ENCODE measurements around the gene ELF5.

ELF5 gene

GRCh38 chr11:34492806-34493414, 20.7 kb downstream of the ELF5 start:
- peak; percentile 35 for DNase-seq (ENCODE audit: low spot score)

DNA sequence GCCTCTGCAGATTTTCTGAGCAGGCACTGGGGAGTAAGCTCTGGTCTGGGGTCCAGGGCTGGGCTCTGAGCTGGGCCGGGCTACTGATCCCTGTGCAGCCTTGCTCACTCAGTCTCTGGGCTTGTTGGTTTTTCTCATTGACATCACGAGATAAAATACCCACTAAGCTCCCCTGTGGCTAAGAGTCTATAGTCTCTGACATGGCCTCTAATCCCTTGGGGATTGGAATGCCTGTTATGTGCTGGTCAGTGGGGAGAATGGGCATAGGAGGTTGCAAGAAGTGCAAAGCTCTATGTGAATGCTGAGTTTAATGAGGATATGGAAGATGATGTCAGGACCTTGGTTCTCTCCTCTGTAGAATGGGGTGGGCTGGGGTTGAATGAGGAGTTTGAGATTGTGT, 23.3 kb downstream of the ELF5 start:
- no peak for DNase-seq (ENCODE audit: low spot score)

DNA sequence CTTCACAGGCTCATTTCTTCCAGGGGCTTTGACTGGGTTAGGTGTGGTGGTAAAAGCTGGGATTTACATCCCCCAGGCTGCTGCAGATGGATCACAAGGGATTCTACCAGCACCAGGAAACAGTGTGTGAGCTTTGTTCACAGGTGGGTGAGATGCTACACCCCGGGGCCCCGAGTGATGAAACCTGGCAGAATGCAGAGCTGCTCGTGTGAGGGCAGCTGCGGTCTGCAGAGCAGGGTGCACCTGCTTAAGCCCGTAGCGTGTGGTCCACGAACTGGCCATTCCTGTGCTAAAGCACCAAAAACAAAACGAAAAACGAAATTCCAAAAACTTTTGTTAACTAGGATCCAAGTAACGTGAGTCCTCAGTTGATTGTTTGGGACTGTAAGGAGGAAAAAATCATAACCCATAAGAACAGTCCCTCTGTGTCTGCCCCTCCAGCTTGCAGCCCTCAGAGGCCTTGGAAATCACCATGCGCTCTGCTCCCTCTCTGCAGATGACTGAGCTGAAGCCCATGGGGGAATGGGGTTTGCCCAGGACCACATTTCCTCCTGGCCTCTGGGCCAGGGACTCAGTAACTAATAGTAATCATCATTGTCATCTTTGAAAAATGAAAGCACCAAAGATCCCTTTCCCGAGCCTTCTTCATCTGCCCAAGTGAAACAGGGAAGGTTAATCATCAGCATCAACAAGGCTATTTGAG, 24.6 kb downstream of the ELF5 start:
- no peak for DNase-seq (ENCODE audit: low spot score)

GRCh38 chr11:34487430-34487829, 26.2 kb downstream of the ELF5 start:
- DNase-seq (ENCODE audit: low spot score), result no peak

- no peak for DNase-seq (ENCODE audit: low spot score)
Measured at GRCh38 chr11:34483106-34483874, 30.3 kb downstream of the ELF5 start.

DNA sequence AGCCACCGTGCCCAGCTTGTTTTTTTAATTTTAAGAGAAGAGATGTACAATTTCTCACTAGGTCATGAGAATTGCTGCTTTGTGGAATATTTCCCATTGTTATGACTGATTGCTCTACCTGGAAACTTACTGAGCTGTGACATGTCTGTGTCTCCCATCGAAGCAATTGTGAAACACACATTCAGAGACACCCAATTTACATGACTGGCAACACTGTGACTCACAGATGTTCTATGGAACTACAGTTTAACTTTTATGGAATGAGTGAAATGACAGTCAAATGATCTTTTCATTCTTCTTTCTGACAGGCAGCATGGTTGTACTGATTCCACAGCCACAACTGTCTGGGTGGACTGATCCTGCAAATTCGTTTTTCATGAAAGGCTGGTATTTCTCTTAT, 32.3 kb downstream of the ELF5 start:
- no peak for DNase-seq (ENCODE audit: low spot score)

GRCh38 chr11:34480314-34480713, 33.3 kb downstream of the ELF5 start:
- DNase-seq (ENCODE audit: low spot score), result no peak

DNA sequence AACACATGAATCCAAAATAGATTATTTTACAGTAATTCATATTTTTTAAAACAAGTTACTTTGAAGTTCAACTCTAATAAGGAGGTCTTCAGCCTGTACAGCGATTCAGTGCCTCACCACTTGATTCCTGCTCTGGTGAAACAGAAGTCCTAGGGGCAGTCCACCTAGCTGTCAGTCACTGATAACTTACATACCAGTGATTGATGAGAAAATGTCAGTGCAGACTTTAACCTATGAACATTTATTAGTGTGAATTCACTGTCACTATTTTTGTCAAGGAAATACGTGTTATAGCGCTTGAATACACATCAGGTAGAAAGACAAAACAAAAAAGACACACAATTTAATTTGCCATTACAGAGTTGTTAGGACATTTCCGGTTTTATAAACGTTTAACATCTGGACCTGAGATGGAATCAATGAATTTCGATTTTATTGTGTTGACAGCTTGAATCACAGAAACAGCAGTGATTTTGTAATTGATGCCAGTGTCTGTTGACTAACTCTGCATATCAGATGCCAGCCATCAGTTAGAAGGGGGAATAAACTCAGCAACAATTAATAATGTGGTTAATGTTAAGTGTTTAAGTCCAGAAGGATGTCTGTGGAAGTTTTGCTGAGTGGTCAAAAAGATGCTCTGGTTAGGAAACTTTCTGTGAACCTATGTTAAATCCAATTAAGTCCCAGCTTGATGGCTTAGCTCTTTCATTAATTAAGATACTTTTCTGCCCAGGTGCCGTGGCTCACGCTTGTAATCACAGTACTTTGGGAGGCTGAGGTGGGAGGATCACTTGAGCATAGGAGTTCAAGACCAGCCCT, 34.5 kb downstream of the ELF5 start:
- no peak for DNase-seq (ENCODE audit: low spot score)

- no peak for DNase-seq (ENCODE audit: low spot score)
Measured at GRCh38 chr11:34476849-34477248, 36.7 kb downstream of the ELF5 start.

GRCh38 chr11:34475656-34476055, 37.9 kb downstream of the ELF5 start:
- no peak for DNase-seq (ENCODE audit: low spot score)

DNA sequence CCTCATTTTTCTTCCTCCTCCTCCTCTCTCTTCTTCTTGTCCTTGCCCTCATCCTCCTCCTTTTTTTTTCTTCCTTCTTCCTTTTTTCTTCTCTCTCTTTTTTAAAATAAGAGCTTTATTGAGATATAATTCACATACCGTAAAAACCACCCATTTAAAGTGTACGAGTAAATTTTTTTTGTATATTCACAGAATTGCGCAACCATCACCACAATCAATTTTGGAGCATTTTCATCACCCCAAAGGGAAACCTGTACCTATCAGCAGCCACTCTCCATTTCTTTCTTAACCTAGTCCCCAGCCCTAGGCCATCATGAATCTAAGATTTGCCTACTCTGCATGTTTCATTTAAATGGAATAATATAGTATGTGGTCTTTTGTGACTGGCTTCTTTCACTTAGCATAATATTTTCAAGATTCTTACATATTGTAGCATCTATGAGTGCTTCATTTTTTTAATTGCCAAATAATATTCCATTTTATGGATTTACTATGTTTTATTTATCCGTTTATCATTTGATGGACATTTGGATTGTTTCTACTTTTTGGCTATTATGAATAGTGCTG, 39.9 kb downstream of the ELF5 start:
- no peak for DNase-seq (ENCODE audit: low spot score)

GRCh38 chr11:34468209-34468841, 45.3 kb downstream of the ELF5 start:
- peak; percentile 14 for DNase-seq (ENCODE audit: low spot score)

DNA sequence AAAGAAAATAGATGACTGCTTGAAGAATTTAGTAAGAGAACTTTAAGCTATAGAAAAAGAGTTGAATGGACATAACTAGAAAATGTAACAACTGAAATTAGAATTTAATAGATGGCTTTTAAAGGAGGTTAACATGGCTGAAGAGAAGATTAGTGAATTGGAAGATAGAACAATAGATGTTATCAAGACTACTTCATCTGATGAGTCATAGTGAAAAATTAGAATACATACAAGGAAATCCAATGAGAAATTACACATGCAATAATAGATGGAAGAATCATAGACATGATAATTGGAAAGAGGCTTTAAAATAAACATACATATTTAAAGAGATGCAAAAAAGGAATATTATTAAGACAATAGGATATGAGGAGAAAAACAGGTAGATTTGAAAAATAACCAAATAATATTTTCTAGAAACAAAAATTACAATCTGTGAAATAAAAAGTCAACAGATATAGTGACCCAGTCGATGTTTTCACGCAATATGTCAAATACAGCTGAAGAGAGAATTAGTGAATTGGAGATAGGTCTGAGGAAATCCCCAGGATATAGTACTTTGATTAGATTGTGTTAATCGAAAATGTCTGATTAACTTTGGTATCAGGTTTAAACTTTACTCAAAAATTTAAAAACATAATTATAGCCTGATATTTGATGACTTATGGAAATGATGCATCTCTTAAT, 46.6 kb downstream of the ELF5 start:
- DNase-seq (ENCODE audit: low spot score), result no peak

DNA sequence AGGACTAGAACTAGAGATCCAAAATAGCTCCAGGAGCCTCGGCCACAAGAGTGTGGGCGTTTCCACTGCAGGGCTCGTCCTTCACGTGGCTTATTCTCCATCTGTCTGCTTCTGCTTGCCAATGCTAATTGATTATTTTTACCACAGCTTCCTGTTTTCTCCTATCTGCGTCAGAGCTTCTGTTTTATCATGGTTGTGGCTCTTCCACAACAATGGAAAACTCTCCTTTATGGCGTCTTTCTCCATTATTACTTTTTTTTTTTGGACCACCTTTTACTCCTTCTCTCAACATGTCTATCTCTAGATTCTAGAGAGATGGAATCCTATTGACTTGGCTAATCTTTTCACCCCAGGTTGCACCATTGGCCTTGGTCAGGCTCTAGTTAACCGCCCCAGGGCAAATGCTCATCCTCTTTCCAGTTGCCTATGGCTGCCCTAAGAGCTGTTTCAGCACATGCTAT, 49.0 kb downstream of the ELF5 start:
- no peak for DNase-seq (ENCODE audit: low spot score)

DNA sequence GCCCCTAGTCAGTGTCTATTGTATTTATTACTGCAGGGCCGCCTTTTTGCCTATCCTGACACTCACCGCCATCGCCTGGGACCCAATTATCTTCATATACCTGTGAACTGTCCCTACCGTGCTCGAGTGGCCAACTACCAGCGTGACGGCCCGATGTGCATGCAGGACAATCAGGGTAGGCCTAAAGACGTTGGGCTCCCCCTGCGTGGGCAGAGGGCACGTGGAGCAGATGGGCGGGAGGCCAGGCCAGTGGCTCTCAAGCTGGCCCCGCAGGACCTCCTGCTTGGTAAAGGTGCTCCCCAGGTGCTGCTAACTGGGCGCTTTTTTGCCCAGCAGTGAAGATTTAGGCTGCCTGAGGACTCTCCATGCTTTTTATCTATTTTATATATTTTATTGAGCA, 52.4 kb downstream of the ELF5 start:
- no peak for DNase-seq (ENCODE audit: low spot score)

GRCh38 chr11:34460278-34460677, 53.3 kb downstream of the ELF5 start:
- no peak for DNase-seq (ENCODE audit: low spot score)

DNA sequence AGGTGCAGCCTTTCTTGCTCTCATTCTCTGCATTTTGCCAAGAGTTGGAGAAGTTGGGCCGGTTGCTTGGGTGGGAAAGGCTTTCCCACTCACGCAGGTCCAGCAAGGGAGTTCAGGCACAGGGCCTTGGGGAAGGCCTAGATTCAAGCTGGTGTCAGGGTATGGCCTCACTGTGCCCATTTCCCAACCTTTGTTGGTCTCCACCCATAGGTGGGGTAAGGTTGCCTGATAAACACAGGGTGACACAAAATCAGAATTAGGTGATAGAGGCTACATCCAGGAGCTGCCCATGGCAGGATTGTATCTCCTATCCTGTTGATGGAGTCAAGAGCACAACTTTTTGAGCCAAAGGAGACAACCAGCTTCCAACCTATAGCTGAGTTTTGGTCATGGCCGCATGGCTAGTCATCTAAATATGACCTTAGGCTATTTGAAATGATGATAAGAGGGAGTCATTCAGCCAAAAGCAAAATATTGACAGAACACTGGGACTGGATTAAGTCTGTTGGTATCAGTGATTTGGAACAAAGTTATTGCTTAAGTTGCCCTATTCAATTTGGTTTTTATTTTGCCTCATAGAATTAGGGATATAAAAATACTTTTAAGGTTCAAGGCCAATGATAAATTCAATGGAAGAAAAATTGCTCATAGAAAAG, 54.0 kb downstream of the ELF5 start:
- DNase-seq (ENCODE audit: low spot score), result no peak

DNA sequence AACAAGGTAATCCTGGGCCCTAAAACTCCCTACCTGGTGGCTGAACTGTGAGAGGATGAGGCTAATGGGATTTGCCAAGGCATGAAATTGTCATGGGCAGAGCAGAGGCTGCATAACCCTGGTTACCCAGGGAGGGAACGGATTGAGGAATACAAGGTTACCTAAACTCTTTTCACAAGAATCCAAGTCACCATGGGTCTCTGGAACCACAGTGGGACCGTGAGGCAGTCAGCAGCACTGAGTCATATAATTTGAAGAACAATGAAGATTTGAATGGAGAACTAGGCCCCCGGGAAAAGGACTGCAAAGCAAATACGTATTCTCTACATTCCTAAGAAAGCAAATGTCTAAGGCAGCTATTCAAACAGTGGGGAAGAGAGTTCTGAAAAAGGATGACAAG, 55.1 kb downstream of the ELF5 start:
- no peak for DNase-seq (ENCODE audit: low spot score)

DNA sequence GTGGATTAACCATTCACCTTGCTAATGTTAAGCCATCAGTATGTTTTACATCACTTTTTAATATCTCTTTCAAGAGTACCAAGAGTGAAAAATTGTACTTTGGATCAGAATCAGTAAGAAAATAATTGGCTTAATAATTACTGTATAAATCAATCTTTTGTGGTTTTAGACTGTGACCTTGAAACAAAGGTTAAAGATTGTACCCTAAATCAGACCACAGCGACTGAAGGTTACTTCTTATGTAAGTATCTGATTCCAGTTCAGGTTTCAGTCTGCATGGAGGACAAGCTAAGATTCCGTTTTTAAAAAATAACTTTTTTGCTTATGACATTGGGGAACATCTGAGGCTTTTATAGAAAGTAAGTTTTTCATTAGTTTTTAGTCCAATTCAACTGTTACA, 56.0 kb downstream of the ELF5 start:
- DNase-seq (ENCODE audit: low spot score), result no peak

DNA sequence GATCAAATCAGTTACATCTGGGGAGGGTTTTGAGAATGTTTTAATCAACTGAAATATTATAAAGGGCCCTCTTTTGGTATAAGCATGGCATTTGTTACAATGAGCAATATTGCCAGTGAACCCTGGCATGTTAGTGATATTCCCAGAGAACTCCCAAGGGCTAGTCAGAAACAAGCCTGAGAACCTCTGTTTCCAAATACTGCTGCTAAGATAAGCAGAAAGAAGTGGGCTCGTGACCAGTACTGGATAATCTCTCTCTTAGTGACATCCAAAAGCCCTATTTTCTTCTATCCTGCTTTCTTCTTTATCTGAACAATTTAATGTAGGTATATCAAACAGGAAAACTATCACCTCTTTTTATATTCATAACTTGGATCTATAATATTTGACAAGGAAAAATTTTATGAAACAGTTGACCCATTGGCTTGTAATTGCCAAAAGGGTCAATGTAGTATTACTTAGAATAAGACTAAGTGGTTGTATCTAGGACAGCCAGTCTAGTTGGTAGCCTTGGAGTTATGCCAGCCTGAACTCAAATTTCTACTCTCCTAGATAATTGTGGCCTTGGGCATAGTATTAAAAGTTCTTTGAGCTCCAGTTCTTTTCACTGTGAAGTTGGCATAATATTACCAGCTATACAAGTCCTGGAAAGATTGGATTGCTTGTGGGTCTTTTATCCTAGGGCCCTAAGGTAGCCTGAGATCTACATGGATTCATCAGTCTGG, 59.1 kb downstream of the ELF5 start:
- no peak for DNase-seq (ENCODE audit: low spot score)

All from CD4-positive, alpha-beta T cell treated with Interleukin-6 at 100 ng/mL for 8 hours (primary cell).